Chondrocyte (in vitro differentiated cells): Measurements from ENCODE around the gene KCTD16. TPM values are rescaled to one million over a fixed set of nuclear protein-coding genes. Genes with fewer than 3 reads are reported as not detected.
A peak's percentile ranks its signal among the peaks of the same experiment; 100 is the strongest.

Experiments
- DNase-seq: peaks from one replicate; pipeline ENCODE4 v3.0.0; 2021; ENCODE audit warnings: mixed read lengths, low spot score
- H3K27ac Mint-ChIP-seq: one replicate; pipeline ENCODE4 v1.8.0; 2021; ENCODE audit warnings: mild to moderate bottlenecking, moderate library complexity, mixed read lengths; ENCODE audit not compliant: unreplicated experiment
- H3K27me3 Mint-ChIP-seq: 2 replicates; pipeline ENCODE4 v1.8.0; 2021; ENCODE audit warnings: low read depth, mixed read lengths
- H3K36me3 Mint-ChIP-seq: 2 replicates; pipeline ENCODE4 v1.8.0; 2021; ENCODE audit warnings: low read depth, mixed read lengths
- H3K4me1 Mint-ChIP-seq: 2 replicates; pipeline ENCODE4 v1.8.0; 2021; ENCODE audit warnings: low read depth, mild to moderate bottlenecking, mixed read lengths
- H3K4me3 Mint-ChIP-seq: one replicate; pipeline ENCODE4 v1.8.0; 2021; ENCODE audit warnings: mild to moderate bottlenecking, moderate library complexity, mixed read lengths; ENCODE audit not compliant: unreplicated experiment
- H3K9me3 Mint-ChIP-seq: 2 replicates; pipeline ENCODE4 v1.8.0; 2021; ENCODE audit warnings: low read depth, mixed read lengths
- CTCF ChIP-seq: fragments of 200-600 bp; sonication (generic); IDR thresholded peaks from 2 replicates; pipeline ENCODE4 v1.5.0; 2021; ENCODE audit warnings: antibody characterized with exemption, mild to moderate bottlenecking, moderate library complexity
- total RNA-seq: library from RNA; stranded (reverse); gene quantifications from 3 replicates; pipeline ENCODE4 v1.2.1, GENCODE V29; 2021

KCTD16 gene
- total RNA-seq, 1 donor from 2014 or later, result 1.5 TPM

- no peak for TF ChIP-seq CTCF
- Mint-ChIP-seq H3K4me1 (peaks cover 30% of the 10 kb centered on the region), H3K9me3 (no peaks in the 10 kb centered on the region), H3K27me3 (no peaks in the 10 kb centered on the region), H3K4me3 (no peak overlapping the region), H3K27ac (no peak overlapping the region), H3K36me3 (no peaks in the 10 kb centered on the region)
- DNase-seq, result no peak
These were observed 20.9 kb downstream of the KCTD16 start for GRCh38 chr5:144191531-144191930.

- Mint-ChIP-seq H3K27ac (no peak overlapping the region), H3K27me3 (no peaks in the 10 kb centered on the region), H3K36me3 (no peaks in the 10 kb centered on the region), H3K4me1 (peaks cover 29% of the 10 kb centered on the region), H3K9me3 (no peaks in the 10 kb centered on the region), H3K4me3 (no peak overlapping the region)
- peak; percentile 69 for TF ChIP-seq CTCF
- no peak for DNase-seq
These were observed 21.3 kb downstream of the KCTD16 start for GRCh38 chr5:144191998-144192397.

GRCh38 chr5:144192661-144193060 is 22.0 kb downstream of the KCTD16 start:
- no peak overlapping the region for H3K27ac Mint-ChIP-seq
- no peaks in the 10 kb centered on the region for H3K27me3 Mint-ChIP-seq
- no peak overlapping the region for H3K4me3 Mint-ChIP-seq
- TF ChIP-seq CTCF, result no peak
- no peak for DNase-seq
- H3K36me3 Mint-ChIP-seq, result no peaks in the 10 kb centered on the region
- H3K4me1 Mint-ChIP-seq, result peaks cover 22% of the 10 kb centered on the region
- no peaks in the 10 kb centered on the region for H3K9me3 Mint-ChIP-seq

GRCh38 chr5:144194144-144194543 is 23.5 kb downstream of the KCTD16 start:
- no peak overlapping the region for H3K4me3 Mint-ChIP-seq
- no peaks in the 10 kb centered on the region for H3K9me3 Mint-ChIP-seq
- peaks cover 14% of the 10 kb centered on the region for H3K4me1 Mint-ChIP-seq
- H3K36me3 Mint-ChIP-seq, result no peaks in the 10 kb centered on the region
- H3K27me3 Mint-ChIP-seq, result peaks cover 2% of the 10 kb centered on the region
- TF ChIP-seq CTCF, result no peak
- DNase-seq, result no peak
- no peak overlapping the region for H3K27ac Mint-ChIP-seq

GRCh38 chr5:144195448-144195847 is 24.8 kb downstream of the KCTD16 start:
- no peaks in the 10 kb centered on the region for H3K9me3 Mint-ChIP-seq
- no peaks in the 10 kb centered on the region for H3K36me3 Mint-ChIP-seq
- H3K27ac Mint-ChIP-seq, result no peak overlapping the region
- DNase-seq, result no peak
- TF ChIP-seq CTCF, result no peak
- no peak overlapping the region for H3K4me3 Mint-ChIP-seq
- H3K27me3 Mint-ChIP-seq, result peaks cover 3% of the 10 kb centered on the region
- H3K4me1 Mint-ChIP-seq, result peaks cover 5% of the 10 kb centered on the region
